H1 (cell line): Measurements from ENCODE around the gene CTSW. TPM values are rescaled to one million over a fixed set of nuclear protein-coding genes. Genes with fewer than 3 reads are reported as not detected.

Source experiments
- EGR1 ChIP-seq: IDR thresholded peaks from 2 replicates; pipeline ENCODE4 v1.6.1; 2011; ENCODE audit warnings: low read depth, low read length, borderline replicate concordance
- GABPA ChIP-seq: IDR thresholded peaks from 2 replicates; pipeline ENCODE4 v1.6.1; 2011; ENCODE audit warnings: mild to moderate bottlenecking, low read length, moderate library complexity, borderline replicate concordance; ENCODE audit not compliant: insufficient read depth
- NANOG ChIP-seq: IDR thresholded peaks from 2 replicates; pipeline ENCODE4 v1.6.1; 2011; ENCODE audit warnings: low read length, low read depth, mild to moderate bottlenecking, inconsistent platforms; ENCODE audit not compliant: insufficient read depth, poor library complexity, severe bottlenecking
- PHF8 ChIP-seq: fragments of 200-600 bp; sonication (generic); conservative IDR thresholded peaks from 2 replicates; pipeline ENCODE4 v1.7.1; 2012; ENCODE audit warnings: low read depth, mild to moderate bottlenecking, inconsistent platforms, low read length, moderate library complexity
- POLR2A ChIP-seq, 2 experiments: IDR thresholded peaks; 1 replicate in 1 of 2; 2 replicates in 1 of 2; pipeline ENCODE4 v1.6.1; 2011; ENCODE audit warnings: low read depth in 2 of 2, low read length in 2 of 2, mild to moderate bottlenecking in 2 of 2; ENCODE audit errors: control extremely low read depth in 1 of 2
- POLR2AphosphoS5 ChIP-seq: IDR thresholded peaks from 2 replicates; pipeline ENCODE4 v1.6.1; 2011; ENCODE audit warnings: low read depth, low read length
- RFX5 ChIP-seq: IDR thresholded peaks from 2 replicates; pipeline ENCODE4 v1.6.1; 2011; ENCODE audit warnings: low read depth, low read length, improper control_type of control experiment, borderline replicate concordance
- SIN3A ChIP-seq, 2 experiments: IDR thresholded peaks in 1 of 2; conservative IDR thresholded peaks in 1 of 2; 2 replicates each; pipeline ENCODE4 v1.6.1; 2011 to 2012; ENCODE audit warnings: low read length in 2 of 2, improper control_type of control experiment in 1 of 2, low read depth in 1 of 2, mild to moderate bottlenecking in 1 of 2
- SIX5 ChIP-seq: IDR thresholded peaks from 2 replicates; pipeline ENCODE4 v1.6.1; 2011; ENCODE audit warnings: mild to moderate bottlenecking, low read depth, low read length
- SP1 ChIP-seq: IDR thresholded peaks from 2 replicates; pipeline ENCODE4 v1.6.1; 2011; ENCODE audit warnings: low read depth, low read length
- SP2 ChIP-seq: IDR thresholded peaks from 2 replicates; pipeline ENCODE4 v1.6.1; 2012; ENCODE audit warnings: mild to moderate bottlenecking, low read length, inconsistent platforms
- polyA plus RNA-seq, 7 experiments: library from polyadenylated mRNA; depleted of rRNA in 3 of 7; stranded (reverse) in 5 of 7; unstranded in 2 of 7; fragments of >200 nt in 5 of 7; fragments of 200-250 nt in 2 of 7; gene quantifications; 1 replicate in 5 of 7; 2 replicates in 1 of 7; 4 replicates in 1 of 7; pipeline versions ENCODE4 v1.2.1 to v1.2.3, GENCODE V29; 2011 to 2013; ENCODE audit warnings: missing spikeins in 2 of 7, mixed read lengths in 2 of 7
- total RNA-seq: library from RNA; stranded (reverse); fragmentation: NEBNext Ultra II Directional; extraction: Animal tissue kit (Norgen Biotek cat#: 25700); gene quantifications from 2 replicates; pipeline ENCODE4 v1.2.1, GENCODE V29; 2021

The CTSW gene
- total and polyA plus RNA-seq, 2 of the 8 experiments (the other 6 are each of a cell fraction or from before 2014, with no cell fraction given) = not detected

DNA sequence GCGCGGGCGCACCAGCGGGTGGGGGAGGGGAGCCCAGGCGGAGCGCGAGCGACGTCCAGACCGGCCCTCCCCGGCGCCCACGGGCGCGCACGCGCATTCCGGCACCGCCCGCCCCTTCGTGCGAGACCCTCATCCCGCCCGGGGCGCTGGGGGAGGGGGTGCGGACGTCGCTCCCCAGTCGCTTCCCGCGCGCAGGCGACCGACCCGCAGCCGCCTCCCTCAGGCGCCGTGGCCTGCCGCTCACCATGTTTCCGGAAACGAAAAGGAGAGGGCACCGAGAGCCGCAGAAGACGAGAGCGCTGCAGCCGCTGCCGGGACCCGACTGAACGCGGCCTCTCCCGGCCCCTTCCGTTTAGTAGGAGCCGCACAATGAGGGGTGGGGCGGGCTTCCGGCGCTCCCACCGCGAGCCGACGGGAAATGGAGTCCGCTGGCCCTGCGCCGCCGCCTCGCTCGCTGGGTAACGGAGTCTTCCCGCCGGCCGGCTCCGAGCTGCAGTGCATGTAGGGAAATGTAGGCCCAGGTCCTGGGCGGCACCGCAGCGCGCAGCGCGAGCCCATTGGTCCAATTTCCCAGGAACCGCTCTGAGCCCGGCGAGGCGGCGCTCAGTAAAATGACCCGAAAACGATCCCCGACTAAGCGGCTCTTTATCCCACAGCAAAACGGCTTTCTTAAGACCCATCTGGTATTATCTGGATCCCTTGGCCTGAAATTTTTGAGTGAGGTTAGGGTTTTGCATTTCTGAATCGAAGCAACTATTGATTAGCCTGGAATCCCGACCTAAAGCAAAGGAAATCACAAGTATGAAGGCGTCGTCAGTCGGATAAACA is 21.6 kb upstream of the CTSW start, which contains the start of gene CFL1 (continued):
- peak; percentile 94 for TF ChIP-seq PHF8
- no peak for TF ChIP-seq SP2
- TF ChIP-seq SIX5 = peak; percentile 85
- peak; percentile 44; the same call in 1 of the 2 replicates for TF ChIP-seq SP1
- peak; percentile 93 for TF ChIP-seq GABPA
- TF ChIP-seq RFX5 = no peak
- peak; percentile 18 for TF ChIP-seq NANOG
- TF ChIP-seq POLR2AphosphoS5 = peak; percentile 99
- peak in 1 of 2 experiments; percentile 100; a peak in 2 of 3 replicates for TF ChIP-seq POLR2A (IDR thresholded peaks at IDR 0.05; ENCODE audit: control extremely low read depth in 1 of 2, low read depth in 2 of 2, low read length in 2 of 2)
- TF ChIP-seq EGR1 = 0 out of 2 replicates have a peak, but pooled peaks have one; percentile 32
- TF ChIP-seq SIN3A (conservative IDR thresholded peaks at IDR 0.05 in 1 of 2, IDR thresholded peaks at IDR 0.05 in 1 of 2; ENCODE audit: low read depth in 1 of 2, low read length in 2 of 2) = peak; percentile 23 to 86; a peak in 3 of 4 replicates
